SU-DHL-6 (cell line): ENCODE data around the gene CALCR.

Source experiments
- H2AFZ ChIP-seq: fragments of 200-600 bp; sonication (generic); 2 replicates; pipeline ENCODE4 v1.6.1; 2014; ENCODE audit warnings: low read depth, mild to moderate bottlenecking, moderate library complexity, mixed read lengths, antibody characterized with exemption, low read length; ENCODE audit not compliant: severe bottlenecking
- H3F3A ChIP-seq: fragments of 200-600 bp; shearing (Covaris generic); 2 replicates; pipeline ENCODE4 v1.6.0; 2016; ENCODE audit warnings: antibody characterized with exemption, mild to moderate bottlenecking; ENCODE audit not compliant: insufficient read depth
- H3K27ac ChIP-seq: fragments of 200-600 bp; sonication (generic); 2 replicates; pipeline ENCODE4 v1.5.1; 2016; ENCODE audit warnings: low read depth, mild to moderate bottlenecking, low read length, moderate library complexity, mixed read lengths
- H3K27me3 ChIP-seq: fragments of 200-600 bp; sonication (generic), shearing (Covaris generic); 2 replicates; pipeline ENCODE4 v1.6.0; 2014; ENCODE audit warnings: mild to moderate bottlenecking, low read length
- H3K36me3 ChIP-seq: fragments of 200-600 bp; sonication (generic); 2 replicates; pipeline ENCODE4 v1.6.1; 2014; ENCODE audit warnings: mild to moderate bottlenecking, low read length, mixed read lengths
- H3K4me2 ChIP-seq: fragments of 300-600, 200-600 bp; shearing (Covaris generic), sonication (generic); 2 replicates; pipeline ENCODE4 v1.6.0; 2014; ENCODE audit warnings: low read length, low read depth, mild to moderate bottlenecking; ENCODE audit not compliant: poor library complexity, severe bottlenecking
- H3K4me3 ChIP-seq: fragments of 200-600 bp; sonication (generic); 2 replicates; pipeline ENCODE4 v1.5.1; 2014; ENCODE audit warnings: antibody characterized with exemption, low read length, mild to moderate bottlenecking, mixed read lengths; ENCODE audit not compliant: insufficient read depth, poor library complexity, severe bottlenecking
- H3K79me2 ChIP-seq: fragments of 200-600 bp; sonication (generic); 2 replicates; pipeline ENCODE4 v1.6.1; 2014; ENCODE audit warnings: mild to moderate bottlenecking, low read length, moderate library complexity; ENCODE audit not compliant: insufficient read depth
- H3K9ac ChIP-seq: fragments of 200-600 bp; sonication (generic); 2 replicates; pipeline ENCODE4 v1.7.0; 2014; ENCODE audit warnings: mild to moderate bottlenecking, low read length
- H3K9me2 ChIP-seq: fragments of 200-600 bp; sonication (generic); replicated peaks from 2 replicates; pipeline ENCODE4 v1.6.1; 2014; ENCODE audit warnings: low read length; ENCODE audit not compliant: insufficient read depth
- H3K9me3 ChIP-seq: fragments of 200-600 bp; sonication (generic); 2 replicates; pipeline ENCODE4 v1.6.1; 2014; ENCODE audit warnings: low read length, mixed read lengths; ENCODE audit not compliant: insufficient read depth
- H4K20me1 ChIP-seq: fragments of 200-600 bp; sonication (generic); 2 replicates; pipeline ENCODE4 v1.6.1; 2014; ENCODE audit warnings: low read depth, mild to moderate bottlenecking, antibody characterized with exemption, low read length, moderate library complexity, mixed read lengths
- EZH2phosphoT487 ChIP-seq: fragments of 200-600 bp; sonication (generic), shearing (Covaris generic); conservative IDR thresholded peaks from 2 replicates; pipeline ENCODE4 v1.6.1; 2018; ENCODE audit warnings: mild to moderate bottlenecking, antibody characterized with exemption, low read length, moderate library complexity, mixed read lengths
- TF ChIP-seq, protein P1 (sequence below): fragments of 200-600 bp; sonication (generic); IDR thresholded peaks from one replicate; pipeline ENCODE4 v1.5.1; 2017; ENCODE audit warnings: antibody characterized with exemption, mild to moderate bottlenecking, low read length, moderate library complexity; ENCODE audit not compliant: insufficient read depth, poor library complexity, severe bottlenecking

The CALCR gene

GRCh38 chr7:93442478-93443224, 131.9 kb downstream of the CALCR start:
- no peaks in the 10 kb centered on the region for H3K27me3 ChIP-seq
- no peak overlapping the region for H3K27ac ChIP-seq
- H3K9me3 ChIP-seq: no peaks in the 10 kb centered on the region
- H3F3A ChIP-seq: no peaks in the 10 kb centered on the region
- H3K4me2 ChIP-seq: no peak overlapping the region
- no peaks in the 10 kb centered on the region for H4K20me1 ChIP-seq
- no peak overlapping the region for H3K4me3 ChIP-seq
- H3K9me2 ChIP-seq: no peaks in the 10 kb centered on the region
- no peak overlapping the region for H2AFZ ChIP-seq
- TF ChIP-seq EZH2phosphoT487: no peak
- TF ChIP-seq, protein P1, sequence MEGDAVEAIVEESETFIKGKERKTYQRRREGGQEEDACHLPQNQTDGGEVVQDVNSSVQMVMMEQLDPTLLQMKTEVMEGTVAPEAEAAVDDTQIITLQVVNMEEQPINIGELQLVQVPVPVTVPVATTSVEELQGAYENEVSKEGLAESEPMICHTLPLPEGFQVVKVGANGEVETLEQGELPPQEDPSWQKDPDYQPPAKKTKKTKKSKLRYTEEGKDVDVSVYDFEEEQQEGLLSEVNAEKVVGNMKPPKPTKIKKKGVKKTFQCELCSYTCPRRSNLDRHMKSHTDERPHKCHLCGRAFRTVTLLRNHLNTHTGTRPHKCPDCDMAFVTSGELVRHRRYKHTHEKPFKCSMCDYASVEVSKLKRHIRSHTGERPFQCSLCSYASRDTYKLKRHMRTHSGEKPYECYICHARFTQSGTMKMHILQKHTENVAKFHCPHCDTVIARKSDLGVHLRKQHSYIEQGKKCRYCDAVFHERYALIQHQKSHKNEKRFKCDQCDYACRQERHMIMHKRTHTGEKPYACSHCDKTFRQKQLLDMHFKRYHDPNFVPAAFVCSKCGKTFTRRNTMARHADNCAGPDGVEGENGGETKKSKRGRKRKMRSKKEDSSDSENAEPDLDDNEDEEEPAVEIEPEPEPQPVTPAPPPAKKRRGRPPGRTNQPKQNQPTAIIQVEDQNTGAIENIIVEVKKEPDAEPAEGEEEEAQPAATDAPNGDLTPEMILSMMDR: peak; percentile 97
- no peaks in the 10 kb centered on the region for H3K79me2 ChIP-seq
- no peak overlapping the region for H3K9ac ChIP-seq
- H3K36me3 ChIP-seq: no peaks in the 10 kb centered on the region

- Histone ChIP-seq H3K36me3 (no peaks in the 10 kb centered on the region), H2AFZ (no peak overlapping the region), H3K27ac (no peak overlapping the region), H3K9me2 (no peaks in the 10 kb centered on the region), H3K4me2 (no peak overlapping the region), H3K27me3 (no peaks in the 10 kb centered on the region), H4K20me1 (no peaks in the 10 kb centered on the region), H3K79me2 (no peaks in the 10 kb centered on the region), H3K4me3 (no peak overlapping the region), H3K9ac (no peak overlapping the region), H3K9me3 (no peaks in the 10 kb centered on the region), H3F3A (no peaks in the 10 kb centered on the region)
- TF ChIP-seq EZH2phosphoT487: no peak
- TF ChIP-seq, protein P1: no peak
These were observed 138.7 kb downstream of the CALCR start for GRCh38 chr7:93435791-93436190.

DNA sequence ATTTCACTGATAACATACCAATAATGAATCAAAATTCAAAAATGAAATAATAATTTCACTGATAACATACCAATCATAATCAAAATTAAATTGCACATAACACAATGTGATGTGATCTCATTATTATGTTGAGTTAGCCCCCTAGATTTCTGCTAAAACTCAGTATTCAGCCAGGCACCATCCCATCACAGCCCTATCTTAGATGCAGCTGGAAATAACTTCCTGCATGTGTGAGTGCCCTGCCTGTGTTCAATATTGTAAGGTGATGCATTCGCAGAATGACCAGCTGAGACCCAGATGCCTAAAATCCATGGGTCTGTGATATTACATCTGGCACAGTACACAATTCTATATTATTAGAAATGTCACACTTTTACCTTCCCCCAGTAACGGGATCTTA, 142.4 kb downstream of the CALCR start:
- H3K4me3 ChIP-seq: no peak overlapping the region
- H3K79me2 ChIP-seq: no peaks in the 10 kb centered on the region
- no peaks in the 10 kb centered on the region for H3K9me3 ChIP-seq
- no peak overlapping the region for H3K9ac ChIP-seq
- no peaks in the 10 kb centered on the region for H3K36me3 ChIP-seq
- no peak overlapping the region for H3K27ac ChIP-seq
- H4K20me1 ChIP-seq: no peaks in the 10 kb centered on the region
- no peaks in the 10 kb centered on the region for H3K27me3 ChIP-seq
- H3F3A ChIP-seq: no peaks in the 10 kb centered on the region
- no peak overlapping the region for H2AFZ ChIP-seq
- no peaks in the 10 kb centered on the region for H3K9me2 ChIP-seq
- TF ChIP-seq, protein P1: no peak
- TF ChIP-seq EZH2phosphoT487: no peak
- H3K4me2 ChIP-seq: no peak overlapping the region
